SHP77 (cell line): ENCODE results near the gene ARMC3.
"Not testable (repeated sequence)": the region's sequence is repeated elsewhere in the genome, so short reads cannot be mapped to it uniquely, and the experiment has no call there.

Experiments
- DNase-seq, 2 experiments: peaks; one replicate each; lab custom pipeline; 2025; lab: John Stamatoyannopoulos, UW

Gene ARMC3

DNA sequence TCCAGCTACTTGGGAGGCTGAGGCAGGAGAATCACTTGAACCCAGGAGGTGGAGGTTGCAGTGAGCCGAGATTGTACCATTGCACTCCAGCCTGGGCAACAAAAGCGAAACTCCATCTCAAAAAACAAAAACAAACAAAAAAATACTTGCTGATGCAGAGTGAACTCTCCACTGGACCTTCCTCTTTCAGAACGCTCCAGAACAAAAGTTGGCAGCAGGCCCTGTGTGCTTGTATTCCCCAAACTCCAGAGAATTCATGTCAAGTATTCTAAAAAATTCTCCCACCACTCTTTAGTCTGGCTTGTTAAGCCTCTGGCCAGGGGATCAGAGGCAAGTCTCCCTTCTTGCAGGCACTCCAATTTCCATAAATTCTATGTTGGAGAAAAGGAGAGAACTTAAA is 144.7 kb downstream of the ARMC3 start:
- not testable (repeated sequence) for DNase-seq

DNA sequence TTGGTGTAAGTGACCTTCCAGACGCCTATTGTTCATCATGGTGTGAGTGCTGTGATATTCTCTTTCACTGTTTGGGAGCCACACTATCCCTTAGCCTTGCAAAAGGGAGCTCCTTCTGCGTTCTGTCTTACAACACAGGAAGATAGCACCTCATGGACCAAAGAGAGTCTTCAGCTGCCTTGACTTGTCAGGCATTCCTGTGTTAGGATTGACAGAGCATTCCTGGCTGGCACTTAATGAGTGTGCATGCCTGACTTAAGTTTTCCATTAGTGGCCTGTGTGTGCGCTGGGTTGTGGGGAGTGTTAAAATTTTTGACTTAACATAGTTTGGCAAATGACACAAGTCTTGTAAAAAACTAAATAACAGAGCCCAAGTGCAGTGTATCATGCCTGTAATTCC is 145.7 kb downstream of the ARMC3 start:
- DNase-seq = no peak

DNA sequence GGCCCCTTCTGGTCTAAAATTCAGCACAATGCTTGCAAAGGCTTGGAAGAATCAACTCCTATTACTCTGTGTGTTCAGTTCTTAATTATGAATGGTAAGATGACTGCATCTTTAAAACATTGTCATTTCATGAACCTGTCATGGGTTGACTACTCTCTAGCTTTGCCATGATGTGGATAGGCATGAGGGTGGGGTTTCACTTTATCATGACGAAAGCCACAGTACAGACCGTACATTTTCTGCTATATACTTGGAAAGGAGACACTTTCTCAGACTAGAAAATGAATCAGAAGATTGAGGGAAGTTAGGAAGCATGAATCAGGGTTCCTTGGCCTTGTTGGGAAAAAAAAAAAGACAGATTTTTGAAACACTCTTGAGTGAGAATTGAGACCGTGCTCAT is 147.8 kb downstream of the ARMC3 start:
- DNase-seq = no peak

DNA sequence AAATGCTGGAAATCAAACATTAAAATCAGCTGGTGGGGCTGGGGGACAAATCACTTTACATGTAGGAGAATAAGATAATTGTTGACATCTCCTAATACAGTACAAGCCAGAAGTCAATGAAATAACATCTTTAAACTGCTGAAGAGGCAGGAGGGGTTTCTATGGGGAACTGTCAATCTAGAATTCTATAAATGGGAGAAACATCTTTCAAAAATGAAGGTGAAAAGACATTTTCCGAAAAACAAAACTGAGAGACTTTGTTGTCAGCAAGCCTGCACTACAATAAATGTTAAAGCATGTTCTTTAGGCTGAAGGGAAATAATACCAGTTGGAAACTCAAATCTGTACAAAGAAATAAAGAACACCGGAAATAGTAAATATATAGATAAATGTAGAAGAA is 150.3 kb downstream of the ARMC3 start:
- DNase-seq = no peak

DNA sequence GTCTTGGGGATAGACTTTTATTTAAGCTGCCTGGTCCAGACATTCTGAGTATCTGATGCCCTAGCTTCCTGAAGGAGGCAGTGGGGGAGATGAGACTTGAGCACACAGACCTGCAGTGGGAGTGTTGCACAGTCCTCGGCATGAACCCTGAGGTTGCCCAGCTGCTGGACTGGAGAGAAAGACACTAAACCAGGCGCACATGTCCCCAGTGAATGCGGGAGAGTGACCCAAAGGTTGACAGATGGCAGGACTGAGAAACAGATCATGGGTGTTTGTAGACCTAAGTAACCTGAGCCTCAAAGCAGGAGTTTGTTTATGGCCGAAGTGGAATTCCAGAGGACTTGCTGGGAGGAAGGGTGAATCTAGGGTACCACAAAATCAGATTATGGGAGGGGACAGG is 151.8 kb downstream of the ARMC3 start:
- DNase-seq = no peak

DNA sequence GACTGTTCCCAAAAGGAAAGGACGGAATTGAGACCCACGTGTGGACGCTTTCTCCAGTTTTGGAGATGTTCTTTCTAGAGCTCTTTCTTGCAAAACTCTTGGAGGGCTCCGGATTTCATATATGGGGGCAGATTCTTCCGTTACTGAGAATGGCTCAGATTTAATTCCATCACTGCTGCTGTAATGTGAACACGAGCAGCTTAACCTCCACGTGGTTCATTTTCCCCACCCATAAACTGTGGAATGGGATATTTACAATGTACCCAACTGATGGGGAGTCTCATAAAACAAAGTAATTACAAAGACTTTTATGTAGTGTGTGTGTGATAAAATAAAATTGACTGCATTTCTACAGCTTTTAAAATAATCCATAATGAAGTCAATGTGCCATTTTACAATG is 152.4 kb downstream of the ARMC3 start:
- DNase-seq = no peak

DNA sequence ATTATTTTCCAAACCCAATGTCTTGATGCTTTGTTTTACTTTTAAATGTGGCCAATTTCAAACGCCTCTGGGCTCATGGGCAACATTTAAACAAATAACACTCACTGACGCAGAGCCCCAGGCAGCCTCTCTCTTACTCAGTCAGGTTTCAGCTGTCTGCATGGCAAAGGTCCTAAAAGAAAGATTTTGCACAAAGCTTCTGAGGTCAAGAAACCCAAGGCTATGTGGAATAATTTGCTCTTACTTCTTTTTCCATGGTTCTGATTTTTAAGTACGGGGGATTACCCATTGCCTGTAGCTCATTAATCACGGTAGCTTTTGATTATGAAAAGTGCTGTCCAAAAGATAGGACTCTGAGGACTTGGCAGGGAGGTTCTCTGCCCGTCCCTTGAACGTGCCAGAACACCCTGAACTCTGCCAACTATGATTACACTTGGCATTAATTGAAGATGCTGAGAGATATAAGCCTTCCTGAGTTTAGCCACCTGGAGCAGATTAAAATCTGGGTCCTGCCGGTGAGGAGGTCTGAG is 153.4 kb downstream of the ARMC3 start:
- DNase-seq = no peak

DNA sequence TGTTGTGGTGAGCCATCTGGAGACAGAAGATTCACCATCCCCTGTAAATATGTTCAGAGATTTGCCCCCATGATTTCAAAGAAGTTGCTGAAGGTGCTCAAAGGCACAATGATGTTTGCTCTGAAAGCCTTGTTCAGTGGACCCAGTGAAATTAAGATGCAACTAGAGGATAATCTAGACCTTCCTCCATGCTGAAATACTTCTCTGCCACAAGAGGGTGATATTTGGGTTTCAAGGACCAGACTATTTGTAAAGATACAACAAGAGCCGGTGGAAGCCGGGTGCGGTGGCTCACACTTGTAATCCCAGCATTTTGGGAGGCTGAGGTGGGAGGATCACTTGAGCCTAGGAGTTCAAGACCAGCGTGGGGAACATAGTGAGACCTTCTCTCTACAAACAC is 154.0 kb downstream of the ARMC3 start:
- no peak for DNase-seq
